Kidney (tissue), 14 donors: ENCODE measurements around the gene SHISA6. TPM values are rescaled to one million over a fixed set of nuclear protein-coding genes. Genes with fewer than 3 reads are reported as not detected.
A peak's percentile ranks its signal among the peaks of the same experiment; 100 is the strongest.

Experiments
- DNase-seq, 5 donors: peaks; one replicate each; pipeline ENCODE4 v3.0.0-alpha.2; 2013 to 2020
- FAIRE-seq: peaks from 2 replicates; lab custom pipeline; 2012; peaks lifted over from hg19 to GRCh38; lab: Jason Lieb, UNC
- H3K27ac ChIP-seq, 2 donors: one replicate each; pipeline ENCODE4 v1.7.0; 2013; ENCODE audit warnings: low read depth in 2 of 2, low read length in 2 of 2, inconsistent platforms in 1 of 2
- H3K27me3 ChIP-seq: one replicate; pipeline ENCODE4 v1.7.1; 2013; ENCODE audit warnings: low read length, inconsistent platforms; ENCODE audit not compliant: control insufficient read depth, insufficient read depth
- H3K36me3 ChIP-seq, 3 donors: one replicate each; pipeline versions ENCODE4 v1.7.0 to v1.7.1; 2013; ENCODE audit warnings: low read length in 3 of 3, control low read depth in 1 of 3, inconsistent platforms in 1 of 3; ENCODE audit not compliant: insufficient read depth in 3 of 3, control insufficient read depth in 2 of 3
- H3K4me1 ChIP-seq, 3 donors: one replicate each; pipeline versions ENCODE4 v1.7.0 to v1.7.1; 2013; ENCODE audit warnings: low read length in 3 of 3, inconsistent platforms in 1 of 3, low read depth in 1 of 3; ENCODE audit not compliant: control insufficient read depth in 2 of 3, insufficient read depth in 2 of 3
- H3K4me3 ChIP-seq, 3 donors: one replicate each; pipeline versions ENCODE4 v1.7.0 to v1.8.1; 2013; ENCODE audit warnings: low read length in 3 of 3, control low read depth in 1 of 3, inconsistent platforms in 1 of 3
- H3K9ac ChIP-seq, 3 donors: one replicate each; pipeline versions ENCODE4 v1.7.0 to v1.7.1; 2013; ENCODE audit warnings: low read length in 3 of 3, control low read depth in 1 of 3, inconsistent platforms in 1 of 3
- H3K9me3 ChIP-seq, 3 donors: one replicate each; pipeline versions ENCODE4 v1.7.0 to v1.7.1; 2013; ENCODE audit warnings: low read length in 3 of 3, control low read depth in 1 of 3, inconsistent platforms in 1 of 3; ENCODE audit not compliant: control insufficient read depth in 2 of 3, insufficient read depth in 1 of 3
- intact Hi-C: fragments of 100-400 bp; cut with DNase I; formaldehyde crosslinking; loops from one replicate; pipeline ENCODE4 v1.11.1; 2022
- polyA plus RNA-seq: library from polyadenylated mRNA; stranded (reverse); fragments of 350-450 nt; fragmentation: Illumina TruSeq; extraction: RNeasy Lipid Tissue Mini Kit (QIAGEN cat#74804); gene quantifications from one replicate; pipeline ENCODE4 v1.2.3, GENCODE V29; 2014; ENCODE audit warnings: low read depth, low replicate concordance; ENCODE audit not compliant: insufficient read depth
- total RNA-seq: library from RNA; stranded (reverse); fragmentation: NEBNext Ultra II Directional; extraction: Animal tissue kit (Norgen Biotek cat#: 25700); gene quantifications from one replicate; pipeline ENCODE4 v1.2.1, GENCODE V29; 2021
- TF ChIP-seq, protein P1 (sequence below): IDR thresholded peaks from 3 replicates; pipeline ENCODE4 v1.5.1; 2012; ENCODE audit warnings: mild to moderate bottlenecking, moderate library complexity, borderline replicate concordance; ENCODE audit not compliant: insufficient read depth; ENCODE audit errors: extremely low read depth
- donor health status: control.
- donor health status: control.
- donor health status: control.
- donor health status: control.
- donor health status: control.
- donor health status: DM: yes; HTN: yes; CAD: no.
- donor health status: Normal renal cell carcinoma (clear cell type).

SHISA6 gene
- total and polyA plus RNA-seq, 2 donors from 2014 or later = 0.84 to 1.0 TPM

DNA sequence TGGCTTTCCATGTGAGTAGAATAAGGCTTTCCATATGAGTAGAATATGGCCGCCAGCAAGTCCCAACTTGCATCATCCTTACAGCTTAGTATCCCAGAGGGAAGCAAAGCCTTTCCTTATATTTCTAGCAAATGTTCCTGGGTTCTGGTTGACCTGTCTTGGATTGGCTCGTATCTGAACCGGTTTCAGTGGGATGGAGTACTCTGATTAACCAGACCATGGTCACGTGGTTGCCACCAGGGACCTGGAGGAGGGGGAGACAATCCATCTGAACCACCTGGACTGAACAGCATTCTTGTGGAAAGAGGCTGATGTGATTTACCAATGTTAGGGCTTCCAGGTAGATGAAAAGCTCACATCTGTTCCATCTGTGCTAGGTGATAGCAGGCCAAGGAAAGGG, 89.0 kb downstream of the SHISA6 start:
- Histone ChIP-seq H3K27me3 (no peaks in the 10 kb centered on the region), H3K9ac (no peak overlapping the region), H3K4me3 (no peak overlapping the region), H3K4me1 (peaks cover 0 to 7% (median 4%) of the 10 kb centered on the region in 3 donors), H3K36me3 (no peaks in the 10 kb centered on the region), H3K9me3 (no peaks in the 10 kb centered on the region), H3K27ac (no peak overlapping the region)
- TF ChIP-seq, protein P1, sequence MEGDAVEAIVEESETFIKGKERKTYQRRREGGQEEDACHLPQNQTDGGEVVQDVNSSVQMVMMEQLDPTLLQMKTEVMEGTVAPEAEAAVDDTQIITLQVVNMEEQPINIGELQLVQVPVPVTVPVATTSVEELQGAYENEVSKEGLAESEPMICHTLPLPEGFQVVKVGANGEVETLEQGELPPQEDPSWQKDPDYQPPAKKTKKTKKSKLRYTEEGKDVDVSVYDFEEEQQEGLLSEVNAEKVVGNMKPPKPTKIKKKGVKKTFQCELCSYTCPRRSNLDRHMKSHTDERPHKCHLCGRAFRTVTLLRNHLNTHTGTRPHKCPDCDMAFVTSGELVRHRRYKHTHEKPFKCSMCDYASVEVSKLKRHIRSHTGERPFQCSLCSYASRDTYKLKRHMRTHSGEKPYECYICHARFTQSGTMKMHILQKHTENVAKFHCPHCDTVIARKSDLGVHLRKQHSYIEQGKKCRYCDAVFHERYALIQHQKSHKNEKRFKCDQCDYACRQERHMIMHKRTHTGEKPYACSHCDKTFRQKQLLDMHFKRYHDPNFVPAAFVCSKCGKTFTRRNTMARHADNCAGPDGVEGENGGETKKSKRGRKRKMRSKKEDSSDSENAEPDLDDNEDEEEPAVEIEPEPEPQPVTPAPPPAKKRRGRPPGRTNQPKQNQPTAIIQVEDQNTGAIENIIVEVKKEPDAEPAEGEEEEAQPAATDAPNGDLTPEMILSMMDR = no peak
- FAIRE-seq (no peak), DNase-seq (no peak)
- intact Hi-C loops = no loop called here

DNA sequence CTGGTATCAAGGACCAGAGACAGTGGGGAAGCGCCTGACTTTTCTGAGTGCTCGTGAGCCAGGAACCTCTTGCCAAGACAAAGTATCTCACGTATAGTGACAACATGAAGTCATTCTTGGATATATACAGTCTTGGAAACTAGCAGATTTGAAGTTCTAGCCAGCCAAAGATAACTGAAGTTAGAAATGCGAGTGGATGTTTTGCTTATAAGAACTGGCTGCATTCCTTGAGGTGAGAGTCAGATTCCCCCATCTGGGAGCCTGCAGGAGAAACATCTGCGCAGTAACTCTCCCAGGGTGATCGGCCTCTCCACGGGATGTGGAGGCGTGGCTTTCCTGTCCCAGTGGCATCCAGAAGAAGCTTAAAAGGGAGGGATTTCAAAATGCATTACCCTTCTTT, 89.8 kb downstream of the SHISA6 start:
- TF ChIP-seq, protein P1 = no peak
- Histone ChIP-seq H3K9me3 (no peaks in the 10 kb centered on the region), H3K36me3 (no peaks in the 10 kb centered on the region), H3K9ac (no peak overlapping the region), H3K4me1 (peaks cover 0 to 7% (median 4%) of the 10 kb centered on the region in 3 donors), H3K27me3 (no peaks in the 10 kb centered on the region), H3K27ac (no peak overlapping the region), H3K4me3 (no peak overlapping the region)
- intact Hi-C loops = no loop called here
- FAIRE-seq = no peak
- peak in 3 of 5 donors; percentile 57 to 77 (median 69) for DNase-seq

DNA sequence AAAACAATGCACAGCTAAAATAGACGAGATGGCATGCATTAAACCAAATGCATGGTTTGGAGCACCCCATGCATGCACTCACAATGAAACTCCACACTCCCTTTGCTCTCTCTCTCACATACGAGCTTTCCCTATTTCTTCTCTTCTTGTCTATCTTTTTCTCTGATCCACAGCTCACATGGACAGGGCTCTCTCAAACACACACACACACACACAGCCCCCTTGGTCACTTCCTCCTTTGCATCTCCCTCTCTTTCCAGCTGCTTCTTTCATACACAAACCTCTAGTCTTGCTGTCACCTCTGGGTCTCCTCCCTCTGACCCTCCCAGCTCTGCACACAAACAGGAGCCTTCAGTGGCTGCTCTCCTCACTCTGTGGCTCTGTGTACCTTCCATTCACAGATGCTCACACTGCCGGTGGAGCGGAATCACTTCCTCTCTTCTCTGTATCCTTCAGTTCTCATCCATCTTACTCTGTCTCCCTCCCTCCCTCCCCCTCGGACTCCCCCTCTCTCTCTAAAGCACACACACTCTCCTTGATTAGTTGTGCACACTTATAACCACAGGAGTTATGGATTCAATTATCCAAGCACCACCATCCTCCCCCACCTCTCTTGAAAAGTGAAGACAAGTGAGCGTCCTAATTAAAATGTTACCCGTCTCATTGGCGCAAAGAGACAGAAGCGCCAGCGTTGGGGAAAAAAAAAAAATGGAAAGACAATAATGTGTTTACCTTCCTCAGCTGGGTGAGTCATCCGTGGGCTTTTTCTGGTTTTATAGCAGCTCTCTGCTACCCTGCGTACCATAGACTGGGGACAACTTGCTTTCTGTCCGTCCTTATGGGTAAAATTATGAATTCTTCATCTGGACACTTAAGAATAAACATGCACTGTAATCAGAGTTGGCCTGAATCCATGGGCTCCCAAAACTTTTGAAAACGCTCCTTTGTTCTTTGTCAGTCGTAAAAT, 90.8 kb downstream of the SHISA6 start:
- Histone ChIP-seq H3K4me1 (peaks cover 0 to 7% (median 4%) of the 10 kb centered on the region in 3 donors), H3K36me3 (no peaks in the 10 kb centered on the region), H3K9me3 (no peaks in the 10 kb centered on the region), H3K27ac (no peak overlapping the region), H3K9ac (no peak overlapping the region), H3K27me3 (no peaks in the 10 kb centered on the region), H3K4me3 (no peak overlapping the region)
- FAIRE-seq (no peak), DNase-seq (peak in 3 of 5 donors; percentile 37 to 45 (median 37))
- intact Hi-C loops = no loop called here
- TF ChIP-seq, protein P1 = no peak
